Astrocyte (in vitro differentiated cells and primary cell): Measurements from ENCODE around the gene KLHL22.

Experiments
- CTCF ChIP-seq: IDR thresholded peaks from 2 replicates; pipeline ENCODE4 v1.5.1; 2011; ENCODE audit warnings: low read depth, mild to moderate bottlenecking, inconsistent platforms, low read length, moderate library complexity; ENCODE audit not compliant: insufficient read depth
- EZH2 ChIP-seq: IDR thresholded peaks from 2 replicates; pipeline ENCODE4 v1.6.1; 2012; ENCODE audit warnings: mild to moderate bottlenecking, low read length, inconsistent platforms; ENCODE audit not compliant: insufficient read depth

DNA sequence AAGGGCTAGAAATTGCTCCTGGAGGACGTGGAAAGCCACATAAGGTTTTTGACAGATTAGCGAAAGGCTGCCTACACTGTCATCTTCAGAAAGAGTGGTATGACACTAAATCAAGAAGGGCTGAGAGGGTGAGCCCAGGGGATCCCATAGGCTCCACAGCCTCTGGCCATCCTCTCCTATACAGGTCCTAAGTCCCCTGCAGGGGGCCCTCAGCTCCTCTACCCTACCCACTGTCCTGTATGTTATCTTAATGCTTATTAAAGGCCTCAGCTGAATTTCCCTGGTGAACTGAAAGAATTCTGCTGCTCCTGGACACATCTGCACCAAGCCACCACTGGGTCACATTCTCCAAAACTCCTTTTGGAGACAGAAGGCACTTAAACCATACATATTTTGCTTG, 7.9 kb downstream of the KLHL22 start:
- TF ChIP-seq CTCF (no peak), EZH2 (no peak)
